HK-2 (cell line): ENCODE measurements around the gene TMEM132D.

ENCODE experiments used
- DNase-seq: peaks from one replicate; pipeline ENCODE4 v3.0.0-alpha.2; 2018; ENCODE audit not compliant: unreplicated experiment

Gene TMEM132D

DNA sequence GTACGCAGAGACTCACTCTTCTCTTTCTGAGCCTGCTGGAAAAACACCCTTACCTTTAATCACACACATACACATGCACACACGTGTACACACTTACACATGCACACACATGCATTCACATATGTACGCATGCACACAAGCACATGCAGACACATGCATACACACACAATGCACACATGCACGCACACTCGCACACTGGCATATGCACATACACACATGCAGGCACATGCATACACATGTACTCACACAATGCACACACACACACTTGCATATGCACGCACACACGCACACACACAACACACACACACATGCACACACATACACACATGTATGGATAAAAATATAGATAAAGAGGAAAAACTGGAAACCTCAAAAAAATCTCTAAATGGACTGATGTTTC, 801.6 kb downstream of the TMEM132D start:
- DNase-seq = no peak

DNA sequence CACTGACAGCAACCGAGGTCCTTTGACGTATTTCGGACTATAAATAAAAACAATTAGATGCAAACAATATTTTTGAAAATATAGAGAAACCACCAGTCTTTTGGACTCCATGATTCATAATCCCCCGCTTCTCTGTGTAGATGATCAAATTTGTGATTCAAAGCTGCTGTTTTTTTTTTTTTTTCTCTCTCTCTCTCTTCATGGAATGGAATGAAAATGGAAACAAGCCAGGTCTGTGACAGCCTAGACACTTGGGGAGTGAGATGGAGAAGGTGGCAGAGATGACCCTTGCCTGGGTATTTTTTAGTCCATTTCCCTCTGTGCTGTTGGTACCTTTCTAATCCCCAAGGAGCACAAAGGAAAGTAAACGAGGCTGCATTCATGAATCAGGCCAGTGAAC, 802.0 kb downstream of the TMEM132D start:
- no peak for DNase-seq

DNA sequence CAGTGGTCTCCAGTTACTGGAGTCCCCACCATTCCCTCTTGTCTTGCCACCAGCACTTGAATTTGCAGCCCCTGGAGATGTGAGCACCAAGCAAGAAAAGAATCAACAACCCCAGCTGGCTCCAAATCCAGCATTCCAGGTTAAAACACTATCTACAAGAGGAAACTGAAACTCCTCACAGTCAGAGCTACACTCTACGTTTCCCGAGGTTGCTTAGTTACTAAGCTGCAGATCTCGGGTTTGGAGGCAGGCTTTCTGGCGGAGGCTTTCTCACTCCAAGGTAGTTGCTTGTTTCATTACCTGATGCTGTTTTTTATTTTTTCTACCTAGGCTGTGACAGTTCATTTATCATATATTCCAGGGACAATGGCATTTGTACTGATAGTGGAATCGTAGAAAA, 802.4 kb downstream of the TMEM132D start:
- no peak for DNase-seq

DNA sequence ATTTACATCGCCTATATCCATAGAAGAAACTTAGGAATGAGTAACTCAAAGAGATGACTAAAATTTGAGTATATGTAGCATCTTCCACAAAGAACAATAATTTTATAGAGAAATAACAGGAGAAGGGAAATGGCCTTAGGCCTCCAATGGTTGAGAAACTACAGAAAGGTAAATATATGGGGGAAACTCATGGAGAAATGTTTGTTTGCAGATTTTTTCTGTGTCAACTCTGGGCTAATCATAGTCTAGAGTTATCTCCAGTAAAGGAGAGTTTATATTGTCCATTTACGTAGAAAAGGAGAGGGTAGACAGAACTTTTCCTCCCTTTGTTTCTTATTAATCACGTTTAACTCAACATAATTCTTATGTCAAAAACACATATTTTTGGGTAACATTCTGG, 806.4 kb downstream of the TMEM132D start:
- no peak for DNase-seq

DNA sequence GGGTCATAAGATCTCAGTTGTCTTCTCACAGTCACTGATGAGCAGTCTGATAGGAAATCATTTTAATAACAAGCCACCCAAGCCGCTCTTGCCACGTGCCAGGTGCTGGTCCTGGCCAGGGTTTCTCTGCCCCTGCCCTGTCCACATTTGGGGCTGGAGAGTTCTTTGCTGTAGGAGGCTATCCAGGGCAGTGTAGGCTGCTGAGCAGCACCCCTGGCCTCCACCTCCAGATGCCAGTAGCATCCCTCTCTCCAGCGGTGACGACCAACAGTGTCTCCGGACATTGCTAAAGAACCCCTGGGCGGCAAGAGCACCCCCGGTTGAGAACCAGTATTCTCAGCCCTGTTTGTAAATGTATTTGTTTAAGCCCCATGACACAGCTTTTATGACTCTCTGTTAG, 806.9 kb downstream of the TMEM132D start:
- DNase-seq = no peak

DNA sequence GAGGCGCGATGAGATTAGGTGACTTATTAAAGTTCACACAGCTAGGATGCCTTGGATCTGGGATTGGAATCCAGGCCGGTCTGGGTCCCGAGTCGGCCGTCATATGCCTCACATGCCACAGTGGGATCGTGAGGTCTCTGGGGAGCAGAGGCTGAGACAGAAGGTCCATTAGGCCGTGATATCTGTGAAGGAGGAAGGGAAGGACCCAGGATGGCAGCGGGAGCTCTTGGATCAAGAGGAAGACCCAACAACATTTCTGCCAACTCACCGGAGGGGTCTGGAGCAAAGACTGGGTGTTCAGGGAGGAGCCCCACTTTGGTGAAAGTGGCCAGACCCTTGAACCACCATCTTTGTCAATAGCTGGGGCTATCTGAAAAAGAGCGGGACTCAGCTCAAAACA, 807.6 kb downstream of the TMEM132D start:
- no peak for DNase-seq

DNA sequence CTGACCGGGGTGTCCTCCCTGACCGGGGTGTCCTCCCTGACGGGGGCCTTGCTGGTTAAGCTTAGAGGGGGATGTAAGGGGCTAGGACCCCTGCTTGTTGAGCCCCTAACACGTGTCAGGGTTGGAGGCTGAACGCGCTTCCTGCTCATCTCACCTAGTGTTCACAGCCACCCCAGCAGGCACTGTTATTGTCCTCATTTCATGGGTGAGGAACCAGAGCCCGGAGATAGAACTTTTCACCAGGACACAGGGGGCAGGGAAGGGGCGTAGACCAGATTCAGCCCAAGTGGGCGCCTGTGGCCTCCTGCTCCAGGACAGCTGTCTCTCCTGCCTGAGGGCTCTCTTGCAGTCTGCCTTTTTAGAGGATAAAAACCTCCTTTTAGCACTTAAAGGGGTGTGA, 814.2 kb downstream of the TMEM132D start:
- DNase-seq = no peak

DNA sequence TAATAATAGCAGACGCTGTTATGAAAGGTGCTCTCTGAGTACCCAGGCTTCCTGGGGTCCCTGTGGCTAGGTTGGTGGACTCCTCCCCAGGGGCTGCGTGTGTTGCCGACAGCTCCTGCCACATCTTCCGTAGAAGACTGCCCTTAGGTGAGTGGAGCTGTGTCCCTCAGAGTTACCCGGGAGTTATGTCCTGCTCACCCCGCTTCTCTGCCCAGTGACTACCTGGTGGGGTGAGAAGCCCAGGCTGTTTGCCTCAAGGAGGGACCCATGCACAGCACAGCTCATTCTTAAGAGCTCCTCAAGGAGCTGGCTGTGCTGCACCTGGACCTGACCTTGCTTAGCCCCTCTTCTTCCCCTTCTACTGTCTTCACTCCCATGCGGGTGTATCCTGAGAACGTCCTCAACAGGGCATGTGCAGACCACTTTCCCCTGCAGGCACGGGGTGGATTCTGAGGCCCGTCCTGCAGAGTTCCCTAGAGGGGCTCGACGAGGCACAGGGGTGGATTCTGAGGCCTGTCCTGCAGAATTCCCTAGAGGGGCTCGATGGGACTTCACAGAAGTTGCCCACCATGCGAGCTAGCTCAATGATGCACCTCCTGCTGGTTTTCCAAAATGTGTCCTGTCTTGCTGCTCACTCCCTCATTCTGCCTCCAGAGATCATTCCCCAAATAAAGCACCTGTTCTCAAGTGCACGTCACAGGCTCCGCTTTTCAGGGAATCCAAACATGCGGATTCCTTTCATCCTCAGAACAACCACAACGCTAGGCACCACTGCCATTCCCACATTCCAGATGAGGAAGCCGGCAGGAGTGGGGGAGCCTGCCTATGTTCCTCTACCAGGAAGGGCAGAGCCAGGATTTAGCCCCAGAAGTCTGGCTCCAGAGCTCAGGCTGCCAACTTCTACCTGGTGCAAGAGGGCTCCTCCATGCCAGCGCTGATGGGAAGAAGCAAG, 818.7 kb downstream of the TMEM132D start:
- no peak for DNase-seq

DNA sequence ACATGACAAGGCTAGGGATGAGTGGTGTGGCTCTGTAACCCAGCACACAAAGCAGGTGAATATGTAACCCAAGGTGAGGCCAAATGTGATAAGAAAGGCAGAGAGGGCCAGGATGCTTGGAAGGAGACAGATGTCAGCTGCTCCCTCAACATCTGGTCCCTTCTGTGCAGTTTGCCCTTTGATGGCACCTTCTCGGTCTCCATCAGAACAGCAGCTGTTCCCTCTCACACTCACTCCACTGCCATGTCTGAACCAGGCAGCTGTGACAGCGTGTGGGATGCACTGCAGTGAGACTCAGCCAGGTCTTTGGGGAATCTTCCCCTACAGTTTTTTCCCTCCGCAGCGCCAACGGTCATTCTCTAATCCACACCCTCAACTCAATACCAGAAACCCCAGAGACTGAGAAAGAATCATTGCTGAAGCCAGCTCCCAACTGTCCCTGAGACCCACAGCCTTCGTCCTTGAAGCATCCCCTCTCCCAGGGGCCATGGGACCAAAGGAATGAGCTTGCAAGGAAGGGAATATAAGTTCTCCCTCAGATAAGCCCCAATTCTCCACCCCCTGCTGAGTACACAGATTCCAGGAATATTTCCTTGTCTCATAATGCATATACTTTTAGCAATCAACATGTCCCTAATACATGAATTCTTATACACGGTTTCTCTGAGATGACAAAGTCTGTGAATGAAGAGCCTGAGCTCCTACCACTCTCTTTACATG, 820.5 kb downstream of the TMEM132D start:
- DNase-seq = no peak

DNA sequence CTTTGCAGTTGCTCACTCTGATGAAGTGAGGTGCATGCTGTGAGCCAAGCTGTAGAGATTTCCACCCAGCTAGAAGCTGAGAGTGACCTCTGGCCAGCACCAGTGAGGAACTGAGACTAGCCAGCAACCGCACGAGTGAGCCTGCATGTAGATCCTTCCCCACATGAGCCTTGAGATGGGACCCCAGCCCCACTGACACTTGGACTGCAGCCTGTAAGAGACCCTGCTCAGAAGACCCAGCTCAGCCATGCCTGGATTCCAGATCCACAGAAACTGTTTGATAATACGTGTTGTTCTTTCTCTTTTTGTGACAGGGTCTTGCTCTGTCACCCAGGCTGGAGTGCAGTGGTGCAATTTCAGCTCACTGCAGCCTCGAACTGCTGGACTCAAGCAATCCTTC, 821.4 kb downstream of the TMEM132D start:
- no peak for DNase-seq

DNA sequence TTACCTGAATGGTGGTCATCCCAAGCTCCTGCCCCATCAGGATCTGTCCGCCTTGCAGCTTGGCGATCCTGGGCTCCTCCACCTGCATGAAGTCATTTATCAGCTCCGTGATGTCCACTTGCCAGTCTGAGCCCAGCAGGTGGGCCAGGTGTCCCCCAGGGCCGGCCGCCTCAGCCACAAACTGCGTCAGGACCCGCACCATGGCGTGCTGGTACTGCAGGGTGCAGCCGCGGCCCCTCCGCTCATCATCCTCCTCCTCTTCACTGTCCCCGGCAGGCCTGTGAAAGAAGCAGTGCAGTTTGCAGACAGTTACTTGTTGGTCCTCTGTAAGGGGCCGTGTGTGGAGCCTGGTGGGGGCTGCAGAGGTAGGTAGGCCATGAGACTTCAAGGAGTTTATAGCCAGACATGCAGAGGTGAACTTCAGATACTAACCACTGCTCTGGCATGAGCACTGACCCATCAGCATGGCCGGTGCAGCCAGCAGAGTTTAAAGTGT, 822.0 kb downstream of the TMEM132D start:
- no peak for DNase-seq

DNA sequence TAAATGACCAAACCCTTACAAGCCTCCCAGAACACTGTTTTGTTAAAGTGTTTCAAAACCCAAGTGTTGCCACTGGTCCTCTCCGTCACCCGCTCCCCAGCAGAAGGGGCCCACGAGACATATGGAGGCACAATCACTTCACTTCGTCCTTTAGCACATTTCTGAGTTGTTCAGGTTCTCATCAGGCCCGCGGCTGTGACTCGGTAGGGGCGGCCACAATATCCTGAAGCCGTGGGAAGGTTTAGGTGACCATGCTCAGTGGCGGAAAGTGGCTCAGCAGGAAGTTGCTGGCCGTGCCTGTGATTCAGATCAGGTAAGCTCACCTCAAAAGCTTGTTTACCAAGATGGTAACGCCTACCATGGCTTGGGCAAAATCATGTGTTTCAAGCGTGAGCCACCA, 823.0 kb downstream of the TMEM132D start:
- no peak for DNase-seq

DNA sequence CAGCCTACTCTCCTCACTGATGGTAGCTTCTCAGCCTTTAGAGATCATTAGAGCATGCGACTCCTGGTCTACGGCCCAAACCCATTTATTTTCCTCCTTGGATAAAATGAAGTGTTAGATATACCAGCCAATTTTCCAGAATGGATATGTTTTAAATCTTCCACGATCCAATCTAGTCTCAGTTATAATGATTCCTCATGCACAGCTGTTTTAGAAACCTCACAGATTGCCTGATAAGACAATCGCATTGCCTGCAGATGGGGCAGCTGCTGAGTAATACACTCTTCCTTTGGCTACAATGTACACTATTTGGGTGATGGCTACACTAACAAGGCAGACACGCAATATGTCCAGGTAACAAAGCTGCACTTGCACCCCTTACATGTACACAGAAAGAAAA, 823.4 kb downstream of the TMEM132D start:
- no peak for DNase-seq

DNA sequence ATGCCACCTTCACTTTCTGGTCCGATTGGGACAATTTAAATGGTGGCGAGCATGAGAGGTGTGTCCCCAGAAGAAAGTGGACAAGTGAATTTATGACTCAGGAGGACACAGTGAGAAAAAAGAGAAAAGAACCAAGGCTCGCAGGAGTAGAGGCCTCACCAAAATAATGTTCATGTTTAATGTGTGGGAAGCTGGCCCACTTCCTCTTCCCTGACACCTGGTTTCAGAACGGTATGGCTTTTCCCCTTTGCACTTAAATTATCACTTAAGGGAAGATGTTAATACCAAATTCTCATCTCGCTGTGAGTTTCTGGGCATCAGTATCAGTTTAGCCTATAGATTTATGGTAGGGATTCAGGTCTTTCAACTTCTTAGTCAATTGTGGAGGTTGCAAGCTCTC, 824.1 kb downstream of the TMEM132D start:
- DNase-seq = no peak

DNA sequence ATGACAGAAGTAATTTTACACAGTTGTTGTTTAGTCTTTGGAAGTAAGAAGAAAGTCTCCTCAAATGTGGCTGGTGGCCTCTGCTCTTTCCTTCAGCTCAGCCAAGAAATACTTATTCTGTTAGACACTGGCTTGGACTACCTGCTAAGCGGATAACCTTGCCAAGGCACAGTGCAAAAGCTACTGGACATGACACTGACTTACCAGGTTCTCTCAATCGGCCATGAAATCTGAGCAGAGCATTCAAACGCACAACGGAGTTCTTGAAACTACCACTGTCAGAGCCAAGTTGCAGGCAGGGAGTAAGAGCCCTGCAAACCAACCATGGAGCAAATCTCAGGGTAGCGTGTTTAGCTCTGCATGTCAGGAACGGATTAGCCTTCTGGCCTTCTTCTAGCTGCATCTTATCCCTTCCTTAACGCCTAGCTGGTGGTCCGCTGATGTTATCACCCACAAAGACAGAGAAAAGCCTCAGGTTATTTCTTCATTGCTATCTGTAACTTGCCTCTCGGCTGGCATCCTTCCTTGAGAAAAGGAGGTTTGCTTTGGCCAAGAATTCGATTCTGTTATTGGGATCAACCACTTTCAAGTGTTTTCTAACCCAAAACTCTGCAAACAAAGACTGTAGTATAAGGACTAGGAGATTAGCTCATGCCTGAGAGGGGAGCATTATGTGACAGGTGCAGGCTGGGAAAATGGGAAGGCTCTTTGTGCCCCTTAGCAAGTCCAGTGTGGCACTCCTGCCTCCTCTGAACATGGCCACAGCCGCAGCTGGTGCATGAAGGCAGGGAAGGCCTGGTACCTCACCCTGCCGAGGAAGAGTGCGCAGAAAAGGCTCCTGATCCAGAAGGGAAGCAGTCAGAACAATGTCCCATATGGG, 827.1 kb downstream of the TMEM132D start:
- DNase-seq = no peak

DNA sequence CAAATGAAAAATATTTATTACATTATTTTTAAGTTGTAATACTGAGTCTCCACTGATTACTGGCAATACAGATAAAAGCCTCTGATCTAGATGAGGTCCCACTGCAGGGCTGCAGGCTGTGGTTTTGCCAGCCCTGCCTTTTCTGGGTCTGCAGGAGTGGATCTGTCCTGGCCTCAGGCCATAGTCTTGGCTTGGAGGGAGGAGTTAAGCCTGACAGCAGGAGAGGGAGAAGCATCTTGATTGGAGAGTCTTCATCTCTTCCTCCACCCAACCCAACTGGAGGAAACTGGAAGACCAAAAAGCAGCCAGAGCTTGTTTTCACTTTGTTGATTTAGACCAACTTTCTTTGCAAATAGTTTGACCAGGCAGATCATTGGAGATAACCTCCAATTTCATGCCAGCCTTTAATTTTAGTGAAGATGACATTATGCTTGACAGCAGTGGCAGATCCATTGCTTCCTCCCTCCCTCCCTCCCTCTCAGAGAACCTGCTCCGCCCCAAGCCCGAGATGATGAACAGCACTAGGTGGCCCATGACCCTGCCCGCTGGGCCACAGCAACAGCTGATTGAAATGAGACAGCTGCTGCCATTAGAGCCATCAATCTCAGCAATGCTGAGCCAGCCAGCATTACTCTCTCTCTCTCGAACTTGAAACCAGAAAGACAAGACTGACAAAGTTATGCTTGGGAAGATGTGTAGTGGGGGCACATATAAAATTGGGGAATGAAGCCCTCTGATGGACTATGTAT, 828.2 kb downstream of the TMEM132D start:
- DNase-seq = no peak

DNA sequence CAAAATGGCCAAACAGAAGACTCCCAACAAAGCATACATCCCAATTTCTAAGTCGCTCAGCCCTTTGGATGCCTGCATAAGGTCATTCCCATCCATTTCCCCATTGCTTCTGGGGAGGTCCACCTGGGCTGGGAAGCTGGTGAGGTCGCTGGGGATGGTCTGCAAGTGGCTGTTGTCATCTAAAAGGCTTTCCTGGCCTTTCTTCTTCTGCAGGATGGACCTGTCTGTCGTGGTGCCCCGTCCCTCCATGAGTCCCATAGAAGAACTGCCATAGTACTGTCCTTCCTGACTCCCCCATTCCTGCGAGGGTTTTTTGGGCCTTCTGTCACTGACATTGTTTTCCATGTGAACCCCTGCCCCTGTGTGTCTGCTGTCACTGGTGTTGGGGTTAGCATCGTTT, 829.4 kb downstream of the TMEM132D start:
- no peak for DNase-seq

DNA sequence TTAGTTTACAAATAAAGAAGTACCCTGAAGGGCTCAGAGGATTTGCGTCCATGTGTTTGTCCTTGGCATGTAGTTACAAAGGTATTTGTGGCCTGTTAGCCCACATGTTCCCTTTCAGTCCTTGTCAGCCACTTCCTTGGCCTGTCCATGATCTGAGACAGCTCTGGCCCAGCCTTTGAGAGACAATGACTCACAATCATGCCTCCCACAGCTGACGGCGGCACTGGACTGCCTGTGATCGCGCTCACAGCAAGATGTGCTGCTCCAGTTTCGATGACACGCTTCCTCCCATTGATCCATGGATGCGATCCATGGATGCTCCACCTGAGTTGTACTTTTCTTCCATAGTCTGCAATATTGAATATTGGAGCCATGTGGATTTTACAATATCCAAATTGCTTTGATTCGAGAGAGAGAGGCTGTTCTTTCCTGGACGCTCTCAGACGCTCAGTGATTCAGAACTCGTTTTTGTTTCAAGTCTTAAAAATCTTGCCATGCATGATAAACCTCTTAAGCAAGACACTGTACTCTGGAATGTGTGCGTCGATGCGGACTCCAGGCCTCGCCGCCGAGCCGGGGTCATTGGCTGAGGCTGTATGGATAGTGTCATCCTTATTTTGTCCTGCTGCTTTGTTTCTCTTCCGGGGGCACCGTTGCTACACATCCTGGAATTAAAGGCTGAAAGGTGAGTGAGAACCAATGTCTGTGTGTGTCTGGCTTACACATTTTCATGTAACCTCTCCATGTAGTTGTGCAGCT, 830.5 kb downstream of the TMEM132D start:
- no peak for DNase-seq

DNA sequence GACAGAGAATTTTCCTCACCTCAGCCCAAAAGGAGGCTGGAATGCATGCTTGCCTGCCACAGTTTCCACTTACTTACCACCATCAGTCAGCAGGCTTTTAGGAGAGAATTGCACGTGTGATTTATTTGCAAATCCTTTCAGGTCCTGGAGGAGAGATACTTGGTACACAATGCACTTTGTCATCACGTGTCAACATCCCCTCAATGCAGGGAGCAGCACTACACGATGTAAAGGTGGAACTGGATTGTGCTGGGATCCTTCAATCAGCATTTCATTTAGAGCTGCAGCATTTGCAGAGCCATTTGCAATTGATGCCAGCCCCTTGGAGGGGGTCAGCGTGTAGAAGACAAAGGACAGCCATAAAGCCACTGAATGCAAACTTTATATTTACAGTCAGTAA, 832.5 kb downstream of the TMEM132D start:
- no peak for DNase-seq

DNA sequence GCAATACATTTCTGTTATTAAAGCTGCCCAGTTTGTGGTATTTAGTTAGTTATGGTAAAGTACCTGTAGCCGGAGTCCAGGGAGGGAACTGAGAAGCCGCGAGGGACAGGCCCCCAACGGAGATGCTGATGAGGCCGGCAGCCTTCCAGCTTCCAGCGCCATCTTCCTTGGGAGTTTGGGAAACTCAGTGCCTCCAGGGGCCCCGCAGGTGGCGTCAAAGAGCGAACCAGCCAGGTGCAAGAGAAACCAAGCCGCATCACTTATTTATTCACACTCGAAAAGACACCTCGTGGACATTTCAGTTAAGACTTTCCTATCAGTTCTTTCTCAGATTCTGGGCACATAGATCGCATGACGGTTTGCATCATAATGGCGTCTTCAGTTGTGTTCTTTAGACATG, 833.9 kb downstream of the TMEM132D start:
- DNase-seq = no peak

DNA sequence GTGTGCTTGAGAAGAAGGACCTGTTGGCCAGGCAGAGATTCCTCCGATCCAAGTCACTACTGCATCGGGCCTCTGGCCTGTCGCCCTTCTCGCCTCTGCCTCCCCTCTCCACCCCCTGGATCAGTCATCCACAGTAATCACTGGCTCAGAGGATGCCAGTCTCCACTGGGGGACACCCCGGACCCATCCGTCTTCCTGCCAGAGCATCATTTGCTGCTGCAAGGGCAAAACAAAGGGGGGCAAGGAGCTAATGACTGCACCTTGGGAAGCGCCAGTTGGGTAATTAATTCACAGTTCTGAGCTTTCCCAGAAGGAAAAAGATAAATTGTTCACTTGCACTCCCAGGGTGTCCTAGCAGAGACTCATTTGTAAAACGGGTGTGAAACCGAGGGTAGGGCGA, 835.1 kb downstream of the TMEM132D start:
- no peak for DNase-seq
